Activated T-cell treated with anti-CD3 and anti-CD28 coated beads, Interleukin-2, amount 50 U/mL, for 24 hours (primary cell): ENCODE results near the gene SLC66A2.
A peak's percentile ranks its signal among the peaks of the same experiment; 100 is the strongest.
"Not testable (repeated sequence)": the region's sequence is repeated elsewhere in the genome, so short reads cannot be mapped to it uniquely, and the experiment has no call there.

Experiments used
- DNase-seq: peaks from one replicate; pipeline ENCODE4 v3.0.0-alpha.2; 2020
- H3K27ac Mint-ChIP-seq: 2 replicates; pipeline ENCODE4 v1.8.0; 2020; ENCODE audit warnings: mild to moderate bottlenecking, mixed read lengths
- H3K27me3 Mint-ChIP-seq: 2 replicates; pipeline ENCODE4 v1.8.0; 2020; ENCODE audit warnings: mixed read lengths
- H3K36me3 Mint-ChIP-seq: 2 replicates; pipeline ENCODE4 v1.8.0; 2020; ENCODE audit warnings: low read depth, mixed read lengths
- H3K4me1 Mint-ChIP-seq: 2 replicates; pipeline ENCODE4 v1.8.0; 2020; ENCODE audit warnings: low read depth, mixed read lengths
- H3K4me3 Mint-ChIP-seq: 2 replicates; pipeline ENCODE4 v1.8.0; 2020; ENCODE audit warnings: mild to moderate bottlenecking, moderate library complexity, mixed read lengths
- H3K9me3 Mint-ChIP-seq: 2 replicates; pipeline ENCODE4 v1.8.0; 2020; ENCODE audit warnings: mixed read lengths

The SLC66A2 gene

DNA sequence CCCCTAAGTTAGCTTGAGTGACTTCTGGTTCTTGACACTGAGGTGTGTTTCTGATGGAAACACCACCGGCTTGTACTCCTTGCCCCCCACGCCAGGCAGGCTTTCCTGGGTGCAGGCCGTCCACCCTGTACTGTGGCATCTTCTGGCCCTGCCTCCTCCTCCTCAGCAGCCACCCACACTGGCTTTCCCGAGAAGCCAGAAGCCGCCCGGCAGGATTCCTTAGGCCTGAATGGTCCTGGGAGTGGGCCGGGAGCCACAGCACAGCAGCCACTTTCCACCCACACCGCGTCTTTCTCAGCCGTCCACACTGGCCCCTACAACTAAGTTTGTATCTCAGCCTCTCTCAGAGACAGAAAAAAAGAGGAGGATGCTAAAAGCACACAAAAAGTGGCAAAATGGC, 10.9 kb upstream of the SLC66A2 start:
- DNase-seq: no peak
- Mint-ChIP-seq H3K9me3 (no peaks in the 10 kb centered on the region), H3K4me1 (peaks cover 40% of the 10 kb centered on the region), H3K36me3 (peaks cover 11% of the 10 kb centered on the region), H3K4me3 (no peak overlapping the region), H3K27me3 (peaks cover 4% of the 10 kb centered on the region), H3K27ac (no peak overlapping the region)

DNA sequence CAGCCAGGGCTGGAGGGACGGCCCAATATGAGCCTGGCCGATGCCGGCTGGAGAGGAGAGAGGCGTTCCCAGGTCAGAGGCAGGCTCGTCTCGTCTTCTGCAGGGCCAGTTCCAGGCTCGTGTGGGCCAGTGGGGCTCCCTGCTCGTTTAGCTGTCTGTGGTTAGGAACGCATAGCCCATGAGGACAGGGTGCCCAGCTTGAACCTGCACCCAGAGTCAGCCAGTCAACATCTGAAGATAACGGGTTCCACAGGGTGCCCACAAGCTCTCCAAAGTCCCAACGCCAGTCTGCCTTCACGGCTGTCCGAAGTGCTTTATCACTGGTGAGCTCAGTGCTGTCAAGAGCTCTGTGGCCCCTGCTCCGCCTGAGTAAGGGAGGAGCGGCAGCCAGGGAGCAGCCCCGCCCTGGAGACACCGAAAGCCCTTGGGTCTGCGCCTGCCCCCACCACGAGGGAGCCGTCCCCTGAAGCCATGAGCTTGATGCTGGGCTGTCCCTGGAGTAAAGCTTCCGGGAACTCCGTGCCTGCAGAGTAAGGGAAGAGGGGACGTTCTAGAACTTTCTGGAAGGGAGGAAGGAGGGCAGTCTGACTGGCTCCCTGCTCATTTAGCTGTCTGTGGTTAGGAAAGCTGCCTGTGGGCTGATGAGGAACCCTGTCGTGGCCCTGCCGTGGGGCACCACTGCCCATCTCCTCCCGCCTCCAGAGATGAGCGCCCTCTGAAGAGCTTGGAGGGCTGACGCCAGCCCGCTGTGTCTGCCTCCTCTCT, 10.3 kb upstream of the SLC66A2 start:
- Mint-ChIP-seq H3K9me3 (no peaks in the 10 kb centered on the region), H3K27ac (no peak overlapping the region), H3K4me1 (peaks cover 38% of the 10 kb centered on the region), H3K36me3 (peaks cover 8% of the 10 kb centered on the region), H3K4me3 (no peak overlapping the region), H3K27me3 (peaks cover 4% of the 10 kb centered on the region)
- no peak for DNase-seq

DNA sequence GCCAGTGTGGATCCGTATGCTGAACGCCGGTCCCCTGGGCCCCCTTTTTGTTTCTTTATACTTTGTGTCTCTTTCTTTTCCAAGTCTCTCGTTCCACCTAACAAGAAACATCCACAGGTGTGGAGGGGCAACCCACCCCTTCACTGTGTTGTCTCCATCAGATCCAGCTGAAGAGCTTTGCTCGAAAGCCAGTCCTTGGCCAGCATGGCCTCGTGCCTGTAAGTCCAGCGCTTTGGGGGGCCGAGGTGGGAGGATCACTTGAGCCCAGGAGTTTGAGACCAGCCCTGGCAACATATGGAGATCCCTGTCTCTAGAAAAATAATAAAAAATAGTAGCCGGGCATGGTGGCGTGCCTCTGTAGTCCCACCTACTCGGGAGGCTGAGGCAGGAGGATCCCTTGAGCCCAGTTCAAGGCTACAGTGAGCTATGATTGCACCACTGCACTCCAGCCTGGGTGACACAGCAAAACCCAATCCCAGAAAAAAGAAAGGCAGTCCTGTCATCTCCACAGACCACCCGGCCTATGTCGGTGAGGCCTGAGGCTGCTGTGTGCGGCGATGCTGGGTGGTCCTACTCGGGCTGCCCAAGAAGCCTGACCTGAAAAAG, 9.6 kb upstream of the SLC66A2 start:
- no peak overlapping the region for H3K4me3 Mint-ChIP-seq
- H3K27me3 Mint-ChIP-seq: peaks cover 4% of the 10 kb centered on the region
- H3K36me3 Mint-ChIP-seq: peaks cover 4% of the 10 kb centered on the region
- peaks cover 38% of the 10 kb centered on the region for H3K4me1 Mint-ChIP-seq
- H3K9me3 Mint-ChIP-seq: no peaks in the 10 kb centered on the region
- no peak overlapping the region for H3K27ac Mint-ChIP-seq
- DNase-seq: no peak

DNA sequence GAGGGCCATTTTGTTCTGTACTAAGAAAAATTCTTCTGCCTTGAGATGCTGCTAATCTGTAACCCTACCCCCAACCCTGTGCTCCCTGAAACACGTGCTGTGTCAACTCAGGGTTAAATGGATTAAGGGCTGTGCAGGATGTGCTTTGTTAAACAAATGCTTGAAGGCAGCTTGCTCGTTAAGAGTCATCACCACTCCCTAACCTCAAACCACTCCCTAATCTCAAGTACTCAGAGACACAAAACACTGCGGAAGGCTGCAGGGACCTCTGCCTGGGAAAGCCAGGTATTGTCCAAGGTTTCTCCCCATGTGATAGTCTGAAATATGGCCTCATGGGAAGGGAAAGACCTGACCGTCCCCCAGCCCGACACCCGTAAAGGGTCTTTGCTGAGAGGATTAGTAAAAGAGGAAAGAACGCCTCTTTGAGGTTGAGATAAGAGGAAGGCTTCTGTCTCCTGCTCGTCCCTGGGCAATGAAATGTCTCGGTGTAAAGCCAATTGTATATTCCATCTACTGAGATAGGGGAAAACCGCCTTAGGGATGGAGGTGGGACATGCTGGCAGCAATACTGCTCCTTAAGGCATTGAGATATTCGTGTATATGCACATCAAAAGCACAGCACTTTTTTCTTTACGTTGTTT, 8.8 kb upstream of the SLC66A2 start:
- H3K4me3 Mint-ChIP-seq, H3K27me3 Mint-ChIP-seq, H3K9me3 Mint-ChIP-seq: not testable (repeated sequence)

DNA sequence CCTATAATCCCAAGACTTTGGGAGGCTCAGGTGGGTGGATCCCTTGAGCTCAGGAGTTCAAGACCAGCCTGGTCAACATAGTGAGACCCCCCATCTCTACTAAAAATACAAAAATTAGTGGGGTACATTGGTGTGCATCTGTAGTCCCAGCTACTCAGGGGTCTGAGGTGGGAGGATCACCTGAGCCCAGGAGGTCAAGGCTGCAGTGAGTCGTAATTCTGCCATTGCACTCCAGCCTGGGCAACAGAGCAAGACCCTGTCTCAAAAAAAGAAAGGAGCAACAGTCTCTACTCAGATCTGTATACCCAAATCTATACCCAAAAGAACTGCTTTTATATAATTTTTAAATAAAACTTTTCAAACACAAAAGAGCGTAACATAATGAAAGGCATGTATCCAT, 7.5 kb upstream of the SLC66A2 start:
- no peak for DNase-seq
- H3K9me3 Mint-ChIP-seq: no peaks in the 10 kb centered on the region
- H3K36me3 Mint-ChIP-seq: no peaks in the 10 kb centered on the region
- H3K27me3 Mint-ChIP-seq: peaks cover 4% of the 10 kb centered on the region
- H3K4me3 Mint-ChIP-seq: no peak overlapping the region
- H3K4me1 Mint-ChIP-seq: peaks cover 35% of the 10 kb centered on the region
- no peak overlapping the region for H3K27ac Mint-ChIP-seq

More for the DNA sequence above, 8.8 kb upstream of the SLC66A2 start:
- not testable (repeated sequence) for H3K36me3 Mint-ChIP-seq, H3K27ac Mint-ChIP-seq, DNase-seq
- H3K4me1 Mint-ChIP-seq: peaks cover 34% of the 10 kb centered on the region

DNA sequence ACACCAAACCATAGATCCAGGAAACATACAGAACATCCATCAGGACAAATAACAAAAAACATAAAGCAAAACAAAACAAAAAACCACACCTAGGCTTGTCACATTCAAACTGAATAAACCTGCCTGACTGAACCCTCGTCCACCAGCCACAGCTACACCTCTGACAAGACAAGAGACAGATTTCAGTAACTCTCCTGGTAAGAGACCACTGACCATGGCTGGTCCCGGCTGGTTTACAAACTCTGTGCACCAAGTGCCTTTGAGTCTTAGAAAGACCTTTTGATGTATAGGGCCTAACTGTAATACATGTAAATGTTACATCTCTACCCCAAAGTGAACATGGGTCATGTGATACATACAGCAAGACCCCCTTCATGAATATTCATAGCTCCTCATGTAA, 4.8 kb upstream of the SLC66A2 start:
- Mint-ChIP-seq H3K4me1 (peaks cover 18% of the 10 kb centered on the region), H3K27ac (no peak overlapping the region), H3K27me3 (no peaks in the 10 kb centered on the region), H3K9me3 (no peaks in the 10 kb centered on the region), H3K4me3 (no peak overlapping the region), H3K36me3 (no peaks in the 10 kb centered on the region)
- no peak for DNase-seq

DNA sequence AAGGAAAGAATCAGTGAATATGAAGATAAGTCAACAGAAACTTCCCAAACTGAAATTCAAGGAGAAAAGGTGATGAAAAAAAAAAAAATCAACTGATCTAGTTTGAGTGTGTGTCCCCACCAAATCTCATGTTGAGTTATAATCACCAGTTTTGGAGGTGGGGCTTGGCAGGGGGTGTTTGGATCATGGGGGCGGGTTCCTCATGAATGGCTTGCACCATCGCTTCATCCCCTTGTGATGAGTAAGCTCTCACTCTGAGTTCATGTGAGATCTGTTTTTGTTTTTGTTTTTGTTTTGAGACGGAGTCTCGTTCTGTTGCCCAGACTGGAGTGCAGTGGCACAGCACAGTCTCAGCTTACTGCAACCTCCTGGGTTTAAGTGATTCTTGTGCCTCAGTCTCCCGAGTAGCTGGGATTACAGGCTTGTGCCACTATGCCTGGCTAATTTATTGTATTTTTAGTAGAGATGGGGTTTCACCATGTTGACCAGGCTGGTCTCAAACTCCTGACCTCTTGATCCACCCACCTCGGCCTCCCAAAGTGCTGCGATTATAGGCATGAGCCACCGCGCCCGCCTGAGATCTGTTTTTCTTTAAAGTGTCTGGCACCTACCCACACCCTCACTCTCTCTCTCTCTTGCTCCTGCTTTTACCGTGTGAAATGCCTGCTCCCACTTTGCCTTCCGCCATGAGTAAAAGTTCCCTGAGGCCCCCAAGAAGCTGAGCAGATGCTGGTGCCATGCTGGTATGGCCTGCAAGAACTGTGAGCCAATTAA, 4.0 kb upstream of the SLC66A2 start:
- Mint-ChIP-seq H3K27me3 (no peaks in the 10 kb centered on the region), H3K4me3 (no peak overlapping the region), H3K36me3 (no peaks in the 10 kb centered on the region), H3K4me1 (peaks cover 14% of the 10 kb centered on the region), H3K9me3 (no peaks in the 10 kb centered on the region), H3K27ac (no peak overlapping the region)
- DNase-seq: no peak

DNA sequence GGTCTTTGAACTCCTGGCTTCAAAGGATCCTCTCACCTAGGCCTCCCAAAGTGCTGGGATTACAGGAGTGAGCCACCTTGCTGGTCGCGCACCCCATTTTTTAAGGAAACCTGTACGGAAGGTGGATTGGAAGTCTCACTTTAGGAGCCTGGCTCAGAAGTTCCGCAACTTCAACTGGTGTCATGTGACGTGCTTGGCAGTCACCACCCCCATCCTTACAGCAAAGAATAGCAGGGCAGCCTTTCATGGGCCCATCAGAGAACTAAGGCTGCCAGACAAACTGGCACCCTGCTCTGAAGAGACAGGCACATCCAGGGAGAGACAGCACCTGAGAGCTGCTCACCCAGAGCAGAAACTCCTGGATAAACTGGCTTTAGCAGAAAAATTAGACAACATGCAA, 3.3 kb upstream of the SLC66A2 start:
- H3K4me3 Mint-ChIP-seq: no peak overlapping the region
- peaks cover 14% of the 10 kb centered on the region for H3K4me1 Mint-ChIP-seq
- no peaks in the 10 kb centered on the region for H3K27me3 Mint-ChIP-seq
- H3K36me3 Mint-ChIP-seq: peaks cover 6% of the 10 kb centered on the region
- no peaks in the 10 kb centered on the region for H3K9me3 Mint-ChIP-seq
- DNase-seq: no peak
- no peak overlapping the region for H3K27ac Mint-ChIP-seq

DNA sequence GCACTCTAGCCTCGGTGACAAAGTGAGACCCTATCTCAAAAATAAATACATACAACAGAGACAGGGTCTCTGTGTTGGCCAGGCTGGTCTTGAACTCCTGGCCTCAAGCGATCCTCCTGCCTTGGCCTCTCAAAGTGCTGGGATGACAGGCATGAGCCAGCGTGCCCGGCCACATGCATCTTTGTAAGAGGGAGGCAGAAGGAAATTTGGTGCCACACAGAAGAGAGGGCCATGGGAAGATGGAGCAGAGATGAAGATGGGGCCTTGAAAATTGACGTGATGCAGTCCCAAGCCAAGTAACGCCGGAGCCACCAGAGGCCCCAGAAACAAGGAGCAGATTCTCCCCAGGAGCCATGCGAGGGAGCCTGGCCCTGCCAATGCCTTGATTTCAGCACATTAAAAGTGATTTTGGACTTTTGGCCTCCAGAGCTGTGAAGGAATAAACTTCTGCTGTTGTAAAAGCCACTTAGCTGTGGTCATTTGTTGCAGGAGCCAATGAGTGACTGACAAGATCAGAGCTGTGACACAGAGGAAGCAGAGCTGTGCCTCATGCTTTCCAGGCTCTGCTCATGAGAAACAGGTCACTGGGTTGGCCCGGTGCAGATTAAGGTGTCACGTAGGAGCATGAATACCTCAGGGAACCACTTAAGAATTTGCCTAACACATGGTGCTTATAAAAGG, 2.7 kb upstream of the SLC66A2 start:
- Mint-ChIP-seq H3K36me3 (peaks cover 13% of the 10 kb centered on the region), H3K9me3 (no peaks in the 10 kb centered on the region), H3K27ac (no peak overlapping the region), H3K27me3 (no peaks in the 10 kb centered on the region), H3K4me3 (no peak overlapping the region), H3K4me1 (peaks cover 20% of the 10 kb centered on the region)
- DNase-seq: peak; percentile 29

DNA sequence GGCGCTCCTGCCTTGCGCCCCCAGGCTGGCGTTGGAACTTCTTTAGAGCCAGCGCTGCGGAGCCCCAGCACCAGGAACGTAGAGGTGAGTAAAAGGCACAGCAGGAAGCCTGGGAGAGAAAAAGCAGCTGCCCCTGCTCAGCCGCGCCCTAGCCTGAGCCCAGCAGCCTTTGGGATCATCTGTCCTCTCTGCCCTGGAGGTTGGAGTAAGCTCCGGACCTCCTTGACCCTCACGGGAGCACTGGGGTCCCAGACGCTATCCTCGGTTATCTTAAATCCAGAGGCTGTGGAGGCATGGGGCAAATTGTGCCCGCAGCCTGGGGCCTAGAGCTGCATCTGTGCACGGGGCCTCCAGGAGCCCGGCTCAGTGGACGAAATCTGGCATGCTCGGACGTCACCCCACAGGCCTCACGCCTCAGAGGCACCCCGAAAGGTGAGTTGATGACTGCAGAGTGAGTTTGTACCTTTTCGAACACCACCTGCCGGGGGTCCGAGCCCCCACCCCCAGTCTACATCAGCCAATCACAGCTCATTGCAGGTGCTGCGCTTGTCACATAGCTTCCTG, 1.6 kb upstream of the SLC66A2 start:
- Mint-ChIP-seq H3K9me3 (no peaks in the 10 kb centered on the region), H3K27me3 (no peaks in the 10 kb centered on the region), H3K36me3 (peaks cover 20% of the 10 kb centered on the region), H3K4me3 (no peak overlapping the region), H3K27ac (no peak overlapping the region), H3K4me1 (peaks cover 29% of the 10 kb centered on the region)
- DNase-seq: peak; percentile 31

DNA sequence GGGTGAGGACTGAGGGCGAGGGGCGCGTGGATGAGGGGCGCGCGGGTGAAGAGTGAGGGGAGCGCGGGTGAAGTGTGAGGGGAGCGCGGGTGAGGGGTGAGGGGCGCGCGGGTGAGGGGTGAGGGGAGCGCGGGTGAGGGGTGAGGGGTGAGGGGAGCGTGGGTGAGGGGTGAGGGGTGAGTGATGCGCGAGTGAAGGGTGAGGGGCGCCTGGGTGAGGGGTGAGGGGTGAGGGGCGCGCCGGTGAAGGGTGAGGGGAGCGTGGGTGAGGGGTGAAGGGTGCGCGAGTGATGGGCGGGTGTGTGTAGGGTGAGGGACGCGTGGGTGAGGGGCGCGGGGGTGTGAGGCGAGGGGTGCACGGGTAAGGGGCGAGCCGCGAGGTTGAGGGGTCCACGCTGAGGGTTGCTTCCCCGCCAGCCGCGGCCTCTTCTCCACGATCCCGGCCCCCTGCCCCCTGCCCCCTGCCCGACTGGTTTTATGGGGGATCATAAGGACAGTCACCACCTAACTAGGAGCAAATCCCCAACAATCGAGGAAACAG, 1.1 kb upstream of the SLC66A2 start:
- Mint-ChIP-seq H3K9me3 (no peaks in the 10 kb centered on the region), H3K36me3 (peaks cover 20% of the 10 kb centered on the region), H3K4me1 (peaks cover 34% of the 10 kb centered on the region), H3K4me3 (no peak overlapping the region), H3K27me3 (no peaks in the 10 kb centered on the region), H3K27ac (no peak overlapping the region)
- DNase-seq: no peak

DNA sequence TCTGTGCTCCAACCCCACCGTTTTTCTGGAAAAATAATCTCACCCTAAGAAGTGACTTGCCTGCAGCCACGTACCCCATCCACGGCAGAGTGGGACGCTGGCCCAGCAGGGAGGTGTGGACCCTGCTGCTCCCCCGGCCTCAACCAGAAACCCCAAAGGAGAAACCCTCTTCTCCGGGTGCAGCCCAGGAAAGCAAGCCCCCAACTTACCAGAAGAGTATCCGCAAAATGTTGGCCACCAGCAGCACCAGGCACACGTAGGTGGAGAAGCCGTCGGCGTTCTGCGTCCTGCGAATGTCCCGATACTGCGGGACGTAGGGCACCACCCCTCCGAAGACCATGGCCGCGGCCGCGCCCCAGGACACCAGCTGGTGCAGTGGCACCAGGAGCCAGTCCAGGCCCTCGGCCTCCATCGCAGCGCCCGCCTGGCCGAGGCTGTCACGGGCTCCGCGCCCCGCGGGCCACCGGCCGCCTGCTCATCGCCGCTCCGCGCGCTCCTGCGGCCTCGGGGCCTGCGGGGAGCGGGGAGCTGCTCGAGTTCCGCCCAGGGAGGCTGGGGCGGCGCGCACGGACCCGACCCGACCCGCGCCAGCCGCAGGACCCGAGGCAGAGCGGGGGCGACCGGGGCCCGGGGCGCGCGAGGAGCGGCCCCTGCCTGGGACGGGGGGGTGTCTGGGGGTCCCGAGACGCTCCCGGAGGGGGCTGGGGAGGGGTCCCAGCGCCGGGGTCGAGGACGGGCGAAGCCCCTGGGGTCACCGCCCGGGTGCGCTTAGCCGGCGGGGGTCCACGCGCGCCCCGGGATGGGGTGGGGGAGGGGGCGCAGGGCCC, 725 bp downstream of the SLC66A2 start:
- Mint-ChIP-seq H3K27me3 (no peaks in the 10 kb centered on the region), H3K9me3 (no peaks in the 10 kb centered on the region), H3K4me3 (peak overlapping the region; percentile 83), H3K36me3 (peaks cover 31% of the 10 kb centered on the region), H3K27ac (peak overlapping the region; percentile 60), H3K4me1 (peaks cover 45% of the 10 kb centered on the region)
- peak; percentile 55 for DNase-seq
